Measurements from ENCODE around the gene ERICH3. TPM values are rescaled to one million over a fixed set of nuclear protein-coding genes. Genes with fewer than 3 reads are reported as not detected.

Gene ERICH3
- polyA plus RNA-seq, 2 of the 4 experiments (the other 2 are of a cell fraction): not detected

DNA sequence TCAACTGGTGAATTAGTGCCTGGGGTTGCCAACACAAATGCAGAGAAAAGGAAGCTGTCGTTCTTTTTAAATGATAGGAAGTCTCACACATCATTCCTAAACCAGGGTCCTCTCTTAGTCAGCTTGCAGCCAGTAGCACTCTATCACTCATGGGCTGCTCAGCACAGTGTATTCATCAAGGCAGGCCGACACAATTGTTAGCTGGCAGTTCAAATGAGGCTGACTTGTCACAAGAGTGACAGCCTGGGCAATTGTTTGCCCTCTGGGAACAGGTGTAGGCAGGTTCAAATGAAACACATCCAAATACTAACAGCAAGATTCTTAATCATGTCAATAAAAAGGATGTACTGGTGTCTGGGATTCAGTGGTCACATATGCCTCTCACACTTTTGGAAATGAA lies 76.9 kb downstream of the ERICH3 start (continued):
- TF ChIP-seq, protein P1, sequence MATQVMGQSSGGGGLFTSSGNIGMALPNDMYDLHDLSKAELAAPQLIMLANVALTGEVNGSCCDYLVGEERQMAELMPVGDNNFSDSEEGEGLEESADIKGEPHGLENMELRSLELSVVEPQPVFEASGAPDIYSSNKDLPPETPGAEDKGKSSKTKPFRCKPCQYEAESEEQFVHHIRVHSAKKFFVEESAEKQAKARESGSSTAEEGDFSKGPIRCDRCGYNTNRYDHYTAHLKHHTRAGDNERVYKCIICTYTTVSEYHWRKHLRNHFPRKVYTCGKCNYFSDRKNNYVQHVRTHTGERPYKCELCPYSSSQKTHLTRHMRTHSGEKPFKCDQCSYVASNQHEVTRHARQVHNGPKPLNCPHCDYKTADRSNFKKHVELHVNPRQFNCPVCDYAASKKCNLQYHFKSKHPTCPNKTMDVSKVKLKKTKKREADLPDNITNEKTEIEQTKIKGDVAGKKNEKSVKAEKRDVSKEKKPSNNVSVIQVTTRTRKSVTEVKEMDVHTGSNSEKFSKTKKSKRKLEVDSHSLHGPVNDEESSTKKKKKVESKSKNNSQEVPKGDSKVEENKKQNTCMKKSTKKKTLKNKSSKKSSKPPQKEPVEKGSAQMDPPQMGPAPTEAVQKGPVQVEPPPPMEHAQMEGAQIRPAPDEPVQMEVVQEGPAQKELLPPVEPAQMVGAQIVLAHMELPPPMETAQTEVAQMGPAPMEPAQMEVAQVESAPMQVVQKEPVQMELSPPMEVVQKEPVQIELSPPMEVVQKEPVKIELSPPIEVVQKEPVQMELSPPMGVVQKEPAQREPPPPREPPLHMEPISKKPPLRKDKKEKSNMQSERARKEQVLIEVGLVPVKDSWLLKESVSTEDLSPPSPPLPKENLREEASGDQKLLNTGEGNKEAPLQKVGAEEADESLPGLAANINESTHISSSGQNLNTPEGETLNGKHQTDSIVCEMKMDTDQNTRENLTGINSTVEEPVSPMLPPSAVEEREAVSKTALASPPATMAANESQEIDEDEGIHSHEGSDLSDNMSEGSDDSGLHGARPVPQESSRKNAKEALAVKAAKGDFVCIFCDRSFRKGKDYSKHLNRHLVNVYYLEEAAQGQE (IDR thresholded peaks at IDR 0.05): no peak
- no peak for TF ChIP-seq ESRRA (IDR thresholded peaks at IDR 0.05; ENCODE audit: borderline replicate concordance, low read length)
- TF ChIP-seq TFCP2L1 (CRISPR knock-in tag; IDR thresholded peaks at IDR 0.05): no peak
- TF ChIP-seq, protein P2, sequence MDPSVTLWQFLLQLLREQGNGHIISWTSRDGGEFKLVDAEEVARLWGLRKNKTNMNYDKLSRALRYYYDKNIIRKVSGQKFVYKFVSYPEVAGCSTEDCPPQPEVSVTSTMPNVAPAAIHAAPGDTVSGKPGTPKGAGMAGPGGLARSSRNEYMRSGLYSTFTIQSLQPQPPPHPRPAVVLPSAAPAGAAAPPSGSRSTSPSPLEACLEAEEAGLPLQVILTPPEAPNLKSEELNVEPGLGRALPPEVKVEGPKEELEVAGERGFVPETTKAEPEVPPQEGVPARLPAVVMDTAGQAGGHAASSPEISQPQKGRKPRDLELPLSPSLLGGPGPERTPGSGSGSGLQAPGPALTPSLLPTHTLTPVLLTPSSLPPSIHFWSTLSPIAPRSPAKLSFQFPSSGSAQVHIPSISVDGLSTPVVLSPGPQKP (IDR thresholded peaks at IDR 0.05; ENCODE audit: low read depth, low read length): no peak
- TF ChIP-seq SMC3 (IDR thresholded peaks at IDR 0.05): no peak
- TF ChIP-seq, protein P3, sequence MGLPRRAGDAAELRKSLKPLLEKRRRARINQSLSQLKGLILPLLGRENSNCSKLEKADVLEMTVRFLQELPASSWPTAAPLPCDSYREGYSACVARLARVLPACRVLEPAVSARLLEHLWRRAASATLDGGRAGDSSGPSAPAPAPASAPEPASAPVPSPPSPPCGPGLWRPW (IDR thresholded peaks at IDR 0.05): no peak
- TF ChIP-seq, protein P4, sequence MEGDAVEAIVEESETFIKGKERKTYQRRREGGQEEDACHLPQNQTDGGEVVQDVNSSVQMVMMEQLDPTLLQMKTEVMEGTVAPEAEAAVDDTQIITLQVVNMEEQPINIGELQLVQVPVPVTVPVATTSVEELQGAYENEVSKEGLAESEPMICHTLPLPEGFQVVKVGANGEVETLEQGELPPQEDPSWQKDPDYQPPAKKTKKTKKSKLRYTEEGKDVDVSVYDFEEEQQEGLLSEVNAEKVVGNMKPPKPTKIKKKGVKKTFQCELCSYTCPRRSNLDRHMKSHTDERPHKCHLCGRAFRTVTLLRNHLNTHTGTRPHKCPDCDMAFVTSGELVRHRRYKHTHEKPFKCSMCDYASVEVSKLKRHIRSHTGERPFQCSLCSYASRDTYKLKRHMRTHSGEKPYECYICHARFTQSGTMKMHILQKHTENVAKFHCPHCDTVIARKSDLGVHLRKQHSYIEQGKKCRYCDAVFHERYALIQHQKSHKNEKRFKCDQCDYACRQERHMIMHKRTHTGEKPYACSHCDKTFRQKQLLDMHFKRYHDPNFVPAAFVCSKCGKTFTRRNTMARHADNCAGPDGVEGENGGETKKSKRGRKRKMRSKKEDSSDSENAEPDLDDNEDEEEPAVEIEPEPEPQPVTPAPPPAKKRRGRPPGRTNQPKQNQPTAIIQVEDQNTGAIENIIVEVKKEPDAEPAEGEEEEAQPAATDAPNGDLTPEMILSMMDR (IDR thresholded peaks at IDR 0.05): no peak

DNA sequence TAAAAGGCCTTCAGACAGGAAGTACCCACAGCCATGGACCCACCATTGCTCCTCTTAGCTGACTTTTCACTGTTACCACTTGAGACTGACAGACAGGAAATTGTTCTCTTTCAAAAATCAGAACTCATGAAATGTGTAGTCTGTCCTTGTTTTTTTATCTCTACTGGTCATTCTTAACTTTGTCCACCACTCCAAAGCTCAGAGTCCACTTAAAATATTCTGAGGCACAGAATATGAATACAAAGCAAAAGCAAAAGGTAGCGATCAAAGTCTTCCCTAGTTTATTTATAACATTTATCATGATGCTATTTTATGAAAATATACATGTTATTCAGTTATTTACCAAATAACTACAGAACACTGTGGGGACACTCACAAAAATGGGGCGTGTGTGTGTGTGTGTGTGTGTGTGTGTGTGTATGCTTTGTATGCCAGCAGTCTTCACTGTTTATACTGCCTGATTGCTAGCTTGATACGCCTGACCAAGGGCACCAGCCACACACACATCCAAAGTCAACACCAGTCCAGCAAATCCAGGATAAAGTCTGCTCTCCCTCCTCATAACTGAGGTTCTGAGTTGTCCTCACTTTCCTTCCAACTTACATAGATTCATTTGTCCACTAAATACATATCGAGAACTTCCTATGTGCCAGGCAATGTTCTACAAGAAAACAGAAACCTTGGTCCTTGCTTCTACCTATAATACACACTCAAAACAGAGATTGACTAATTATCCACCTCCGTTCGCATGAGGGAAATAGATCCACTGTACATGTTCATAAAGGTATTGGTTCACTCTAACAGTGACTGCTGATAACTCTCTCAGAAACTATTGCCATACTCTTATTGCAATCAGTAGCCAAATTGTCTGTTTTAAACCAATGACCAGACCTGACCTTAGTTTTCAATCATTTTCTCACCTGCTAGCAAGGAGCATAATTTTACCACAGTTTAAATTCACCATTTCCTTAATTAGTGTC lies 79.4 kb downstream of the ERICH3 start:
- no peak for DNase-seq (ENCODE audit: low read depth in 1 of 2, low spot score in 1 of 2)
- TF ChIP-seq RCOR1 (IDR thresholded peaks at IDR 0.05; ENCODE audit: low read depth, low read length) (no peak), POLR2AphosphoS2 (conservative IDR thresholded peaks at IDR 0.05; ENCODE audit: low read length) (no peak), CHD4 (IDR thresholded peaks at IDR 0.05; ENCODE audit: borderline replicate concordance) (no peak), ZSCAN20 (CRISPR knock-in tag; IDR thresholded peaks at IDR 0.05) (no peak), HDAC2 (IDR thresholded peaks at IDR 0.05) (no peak), POLR2A (IDR thresholded peaks at IDR 0.05; ENCODE audit: low read length) (no peak), BHLHE40 (IDR thresholded peaks at IDR 0.05; ENCODE audit: low read depth, low read length) (no peak), TFCP2L1 (CRISPR knock-in tag; IDR thresholded peaks at IDR 0.05) (no peak), JUNB (IDR thresholded peaks at IDR 0.05) (no peak), ESRRA (IDR thresholded peaks at IDR 0.05; ENCODE audit: borderline replicate concordance, low read length) (no peak)
- TF ChIP-seq, protein P5, sequence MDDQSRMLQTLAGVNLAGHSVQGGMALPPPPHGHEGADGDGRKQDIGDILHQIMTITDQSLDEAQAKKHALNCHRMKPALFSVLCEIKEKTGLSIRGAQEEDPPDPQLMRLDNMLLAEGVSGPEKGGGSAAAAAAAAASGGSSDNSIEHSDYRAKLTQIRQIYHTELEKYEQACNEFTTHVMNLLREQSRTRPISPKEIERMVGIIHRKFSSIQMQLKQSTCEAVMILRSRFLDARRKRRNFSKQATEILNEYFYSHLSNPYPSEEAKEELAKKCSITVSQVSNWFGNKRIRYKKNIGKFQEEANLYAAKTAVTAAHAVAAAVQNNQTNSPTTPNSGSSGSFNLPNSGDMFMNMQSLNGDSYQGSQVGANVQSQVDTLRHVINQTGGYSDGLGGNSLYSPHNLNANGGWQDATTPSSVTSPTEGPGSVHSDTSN (IDR thresholded peaks at IDR 0.05): no peak
- TF ChIP-seq, protein P6, sequence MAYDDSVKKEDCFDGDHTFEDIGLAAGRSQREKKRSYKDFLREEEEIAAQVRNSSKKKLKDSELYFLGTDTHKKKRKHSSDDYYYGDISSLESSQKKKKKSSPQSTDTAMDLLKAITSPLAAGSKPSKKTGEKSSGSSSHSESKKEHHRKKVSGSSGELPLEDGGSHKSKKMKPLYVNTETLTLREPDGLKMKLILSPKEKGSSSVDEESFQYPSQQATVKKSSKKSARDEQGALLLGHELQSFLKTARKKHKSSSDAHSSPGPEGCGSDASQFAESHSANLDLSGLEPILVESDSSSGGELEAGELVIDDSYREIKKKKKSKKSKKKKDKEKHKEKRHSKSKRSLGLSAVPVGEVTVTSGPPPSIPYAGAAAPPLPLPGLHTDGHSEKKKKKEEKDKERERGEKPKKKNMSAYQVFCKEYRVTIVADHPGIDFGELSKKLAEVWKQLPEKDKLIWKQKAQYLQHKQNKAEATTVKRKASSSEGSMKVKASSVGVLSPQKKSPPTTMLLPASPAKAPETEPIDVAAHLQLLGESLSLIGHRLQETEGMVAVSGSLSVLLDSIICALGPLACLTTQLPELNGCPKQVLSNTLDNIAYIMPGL (CRISPR knock-in tag; IDR thresholded peaks at IDR 0.05; ENCODE audit: borderline replicate concordance): no peak
- TF ChIP-seq, protein P3 (IDR thresholded peaks at IDR 0.05): no peak
- TF ChIP-seq, protein P7, sequence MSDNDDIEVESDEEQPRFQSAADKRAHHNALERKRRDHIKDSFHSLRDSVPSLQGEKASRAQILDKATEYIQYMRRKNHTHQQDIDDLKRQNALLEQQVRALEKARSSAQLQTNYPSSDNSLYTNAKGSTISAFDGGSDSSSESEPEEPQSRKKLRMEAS (IDR thresholded peaks at IDR 0.05): no peak
- H3K27ac ChIP-seq: no peak overlapping the region
- no peak overlapping the region for H3K4me3 ChIP-seq
- POLR2A ChIA-PET: no interaction called here
- H3K4me1 ChIP-seq: no peaks in the 10 kb centered on the region
- no peak for FAIRE-seq
- no peak for ATAC-seq
- H3K9me3 ChIP-seq: no peaks in the 10 kb centered on the region
- CTCF ChIA-PET: no interaction called here
- 23% methylated on average over 6 of the region's 6 CpGs for WGBS (ENCODE audit: missing lambda C conversion rate)
- no peak overlapping the region for H3K4me2 ChIP-seq

Data from A549 (cell line).